Heart left ventricle (tissue), 16 donors: ENCODE data around the gene SMC6. TPM values are rescaled to one million over a fixed set of nuclear protein-coding genes. Genes with fewer than 3 reads are reported as not detected.

Experiments
- ATAC-seq, 4 donors: fragments of 200-7000 bp; cut with Tn5 transposase; one replicate each; pipeline ENCODE4 v1.9.1; 2020 to 2022; ENCODE audit warnings: moderate library complexity in 4 of 4, mild to moderate bottlenecking in 3 of 4, moderate number of reproducible peaks in 1 of 4
- DNase-seq, 5 donors: peaks; one replicate each; pipeline ENCODE4 v3.0.0-alpha.2; 2020
- H3K27ac ChIP-seq, 12 donors: fragments of 200-600 bp; sonication (generic) in 4 of 12; one replicate each; pipeline versions ENCODE4 v1.5.0 to v1.8.0; 2016 to 2022; ENCODE audit warnings: mild to moderate bottlenecking in 2 of 12
- H3K27me3 ChIP-seq, 9 donors: fragments of 200-600 bp; sonication (generic) in 2 of 9; one replicate each; pipeline versions ENCODE4 v1.5.1 to v1.8.0; 2016 to 2022; ENCODE audit warnings: mild to moderate bottlenecking in 3 of 9
- H3K36me3 ChIP-seq, 9 donors: fragments of 200-600 bp; sonication (generic) in 2 of 9; one replicate each; pipeline versions ENCODE4 v1.5.0 to v1.8.0; 2018 to 2022; ENCODE audit warnings: mild to moderate bottlenecking in 2 of 9
- H3K4me1 ChIP-seq, 12 donors: fragments of 200-600 bp; sonication (generic) in 4 of 12; one replicate each; pipeline versions ENCODE4 v1.5.0 to v1.8.0; 2016 to 2022; ENCODE audit warnings: mild to moderate bottlenecking in 3 of 12
- H3K4me3 ChIP-seq, 12 donors: fragments of 200-600 bp; sonication (generic) in 4 of 12; one replicate each; pipeline versions ENCODE4 v1.5.0 to v1.8.0; 2017 to 2022; ENCODE audit warnings: mild to moderate bottlenecking in 9 of 12, moderate library complexity in 4 of 12
- H3K9me3 ChIP-seq, 12 donors: fragments of 200-600 bp; sonication (generic) in 4 of 12; one replicate each; pipeline versions ENCODE4 v1.5.0 to v1.8.0; 2016 to 2022; ENCODE audit warnings: mild to moderate bottlenecking in 1 of 12
- POLR2A ChIP-seq, 2 donors: fragments of 450-650 bp; IDR thresholded peaks; one replicate each; pipeline ENCODE4 v1.6.1; 2017; ENCODE audit warnings: antibody characterized with exemption in 2 of 2, mild to moderate bottlenecking in 2 of 2, moderate library complexity in 2 of 2
- WGBS, 4 donors: extraction: QIAGEN DNeasy Blood & Tissue Kit in 2 of 4; methylation state at CpG; one replicate each; pipeline versions ENCODE4 v1.1.5 to v1.1.7; 2013 to 2018; 5-methylcytosine and 5-hydroxymethylcytosine counted together
- intact Hi-C, 10 donors: fragments of 100-400 bp; cut with DNase I; formaldehyde crosslinking; loops; one replicate each; pipeline versions ENCODE4 v1.11.1 to v1.14.2; 2022
- polyA plus RNA-seq, 2 donors: library from polyadenylated mRNA; stranded (reverse); fragments of 200-250 nt; gene quantifications; one replicate each; pipeline ENCODE4 v1.2.3, GENCODE V29; 2013
- total RNA-seq, 9 donors: library from RNA; depleted of rRNA in 2 of 9; stranded (reverse); fragments of >200 nt in 2 of 9; fragmentation: NEBNext Ultra II Directional in 3 of 9; extraction: Animal tissue kit (Norgen Biotek cat#: 25700) in 3 of 9; gene quantifications; one replicate each; pipeline versions ENCODE4 v1.1.0 to v1.2.4, GENCODE V29; 2016 to 2023
- TF ChIP-seq, protein P1 (sequence below), 12 donors: fragments of 200-600 bp; sonication (generic) in 4 of 12; IDR thresholded peaks; one replicate each; pipeline versions ENCODE4 v1.5.0 to v1.8.0; 2018 to 2022; ENCODE audit warnings: antibody characterized with exemption in 12 of 12, mild to moderate bottlenecking in 5 of 12
- donor health status: ischemic (EF 13 %, LVEDD 7.1; RV severe dilation, severe dysfunction).
- donor health status: healthy with polysubstance abuse.
- donor health status: DM: no; HTN: yes; CAD: no.
- donor health status: DM: no; HTN: no; CAD: no.
- donor health status: ischemic (EF 25% LVEDD 6.9; RV normal size, moderate dysfunction).
- donor health status: ischemic (EF 25% LVEDD 5.7; RV mildly dilated, moderate dysfunction).
- donor health status: healthy.
- donor health status: DM: yes; HTN: yes; CAD: no.
- donor health status: ischemic (EF 35%, LVEDD 5.7; RV mildly dilated, moderate dysfunction).
- donor health status: nonischemic (EF 11% LVEDD 7.7; RV severe dilation, severe dysfunction).
- donor health status: DM: yes; HTN: yes; CAD: no.
- donor health status: PGD.
- donor health status: ischemic (EF 29% LVEDD 5.4; RV normal size, mild dysfunction).
- donor health status: nonischemic (EF 23%, LVEDD 6.1; RV moderate dilation, normal function).

SMC6 gene
- total and polyA plus RNA-seq, 11 donors, result 5.9 to 14.7 (median 12.2) TPM

DNA sequence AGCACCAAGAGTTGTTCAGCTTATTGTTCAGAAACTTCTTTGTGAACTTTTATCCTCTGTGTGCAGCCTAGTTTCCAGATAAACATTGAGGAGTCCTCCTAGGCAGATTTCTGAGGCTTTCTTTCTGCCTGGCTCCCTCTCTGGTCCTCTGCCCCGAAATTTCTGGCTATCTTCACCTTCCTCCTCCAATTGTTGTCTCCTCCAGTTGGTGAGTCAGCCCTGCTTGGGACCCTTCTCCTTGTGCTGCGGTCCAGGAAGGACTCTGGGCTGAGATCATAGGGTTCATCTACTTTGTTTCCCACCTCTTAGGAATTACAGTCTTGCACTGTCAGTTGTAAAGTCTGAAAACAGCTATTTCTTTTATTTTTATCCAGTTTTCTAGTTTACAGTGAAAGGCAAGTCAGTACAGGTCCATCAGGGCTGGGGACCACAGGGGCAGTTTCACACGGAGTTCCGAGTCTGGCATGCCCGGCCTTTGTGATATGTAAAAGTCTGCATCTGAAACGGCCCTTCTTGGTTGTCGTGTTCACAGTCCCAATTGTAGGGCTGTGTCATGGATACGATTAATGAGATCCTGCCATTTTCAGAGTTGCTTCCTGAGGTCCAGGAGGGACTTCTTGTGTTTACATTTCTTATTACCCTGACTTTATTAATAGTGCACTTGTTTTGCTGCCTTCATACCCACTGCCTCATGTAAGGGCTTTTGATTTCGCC lies 100.8 kb downstream of the SMC6 start:
- 80 to 84% (median 83%) methylated on average over 9 of the region's 9 CpGs for WGBS, 4 donors
- TF ChIP-seq POLR2A (IDR thresholded peaks at IDR 0.05), result no peak
- TF ChIP-seq, protein P1, sequence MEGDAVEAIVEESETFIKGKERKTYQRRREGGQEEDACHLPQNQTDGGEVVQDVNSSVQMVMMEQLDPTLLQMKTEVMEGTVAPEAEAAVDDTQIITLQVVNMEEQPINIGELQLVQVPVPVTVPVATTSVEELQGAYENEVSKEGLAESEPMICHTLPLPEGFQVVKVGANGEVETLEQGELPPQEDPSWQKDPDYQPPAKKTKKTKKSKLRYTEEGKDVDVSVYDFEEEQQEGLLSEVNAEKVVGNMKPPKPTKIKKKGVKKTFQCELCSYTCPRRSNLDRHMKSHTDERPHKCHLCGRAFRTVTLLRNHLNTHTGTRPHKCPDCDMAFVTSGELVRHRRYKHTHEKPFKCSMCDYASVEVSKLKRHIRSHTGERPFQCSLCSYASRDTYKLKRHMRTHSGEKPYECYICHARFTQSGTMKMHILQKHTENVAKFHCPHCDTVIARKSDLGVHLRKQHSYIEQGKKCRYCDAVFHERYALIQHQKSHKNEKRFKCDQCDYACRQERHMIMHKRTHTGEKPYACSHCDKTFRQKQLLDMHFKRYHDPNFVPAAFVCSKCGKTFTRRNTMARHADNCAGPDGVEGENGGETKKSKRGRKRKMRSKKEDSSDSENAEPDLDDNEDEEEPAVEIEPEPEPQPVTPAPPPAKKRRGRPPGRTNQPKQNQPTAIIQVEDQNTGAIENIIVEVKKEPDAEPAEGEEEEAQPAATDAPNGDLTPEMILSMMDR (IDR thresholded peaks at IDR 0.05), result no peak
- intact Hi-C loops, result no loop called here

DNA sequence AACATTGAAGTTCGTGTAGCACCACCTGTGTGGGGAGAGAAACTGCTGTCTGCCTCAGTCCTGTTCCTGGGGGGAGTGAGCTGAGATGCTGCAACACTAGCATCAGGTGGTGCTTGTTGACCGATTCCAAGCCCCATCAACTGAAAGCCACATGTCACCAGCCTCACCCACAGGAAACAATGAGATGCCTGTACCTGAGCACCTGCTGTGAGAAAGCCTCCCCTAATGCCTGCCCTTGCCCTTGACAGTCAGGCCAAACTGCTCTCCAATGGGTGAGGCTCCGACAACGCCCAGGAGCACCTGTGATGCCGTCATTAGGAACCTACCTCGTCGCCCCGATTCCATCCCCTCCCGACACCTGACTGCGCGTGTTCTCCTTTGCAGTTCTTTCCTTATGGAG lies 104.6 kb downstream of the SMC6 start:
- Histone ChIP-seq H3K4me3 (no peak overlapping the region), H3K4me1 (peaks cover 0 to 36% (median 15%) of the 10 kb centered on the region in 12 donors), H3K9me3 (no peaks in the 10 kb centered on the region), H3K27me3 (no peaks in the 10 kb centered on the region), H3K36me3 (no peaks in the 10 kb centered on the region), H3K27ac (no peak overlapping the region)
- intact Hi-C loops, result loop anchor here in 3 of 10 donors (5.0 to 10.0 kb wide), 2 partner anchors 104 to 107 kb away; partner anchors contain the start of gene VSNL1 (in 3 of the 3)
- DNase-seq (no peak), ATAC-seq (no peak)
- WGBS, 4 donors, result 90 to 95% (median 92%) methylated on average over 11 of the region's 11 CpGs
- no peak for TF ChIP-seq POLR2A (IDR thresholded peaks at IDR 0.05)
- TF ChIP-seq, protein P1 (IDR thresholded peaks at IDR 0.05), result no peak

More for the DNA sequence above, 100.8 kb downstream of the SMC6 start:
- DNase-seq (no peak), ATAC-seq (no peak)
- no peaks in the 10 kb centered on the region for H3K27me3 ChIP-seq
- peaks cover 0 to 5% (median 0%) of the 10 kb centered on the region in 9 donors for H3K36me3 ChIP-seq
- no peak overlapping the region for H3K27ac ChIP-seq
- H3K4me1 ChIP-seq, result peaks cover 0 to 8% (median 0%) of the 10 kb centered on the region in 12 donors
- H3K9me3 ChIP-seq, result no peaks in the 10 kb centered on the region
- no peak overlapping the region for H3K4me3 ChIP-seq

DNA sequence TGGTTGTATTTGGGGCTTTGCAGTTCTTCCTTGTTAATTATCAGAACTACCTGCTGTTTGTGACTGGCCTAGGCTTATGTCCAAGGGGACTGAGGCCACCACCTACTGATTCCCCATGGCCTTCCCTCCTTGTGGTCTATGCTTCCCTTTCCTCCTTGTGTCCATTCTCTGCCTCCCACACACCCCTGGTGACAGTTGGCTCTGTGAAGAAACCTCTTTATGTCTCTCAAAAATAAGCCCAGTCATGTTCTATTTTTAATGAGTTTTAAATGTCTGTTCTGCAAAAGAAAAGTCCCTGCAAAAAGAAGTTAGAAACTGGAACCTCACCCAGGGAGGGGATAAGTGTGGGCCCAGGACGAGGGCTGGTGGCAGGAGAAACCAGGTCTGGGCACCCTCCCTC lies 105.0 kb downstream of the SMC6 start:
- Histone ChIP-seq H3K4me1 (peaks cover 0 to 37% (median 17%) of the 10 kb centered on the region in 12 donors), H3K36me3 (no peaks in the 10 kb centered on the region), H3K27me3 (no peaks in the 10 kb centered on the region), H3K9me3 (no peaks in the 10 kb centered on the region), H3K4me3 (no peak overlapping the region), H3K27ac (no peak overlapping the region)
- DNase-seq, result no peak
- WGBS, 4 donors, result 57 to 71% (median 60%) methylated on average over 1 of the region's 1 CpG
- intact Hi-C loops, result loop anchor here in 3 of 10 donors (5.0 to 10.0 kb wide), 2 partner anchors 104 to 106 kb away; partner anchors contain the start of gene VSNL1 (in 3 of the 3)
- TF ChIP-seq POLR2A (IDR thresholded peaks at IDR 0.05), result no peak
- TF ChIP-seq, protein P1 (IDR thresholded peaks at IDR 0.05), result no peak
- no peak for ATAC-seq

DNA sequence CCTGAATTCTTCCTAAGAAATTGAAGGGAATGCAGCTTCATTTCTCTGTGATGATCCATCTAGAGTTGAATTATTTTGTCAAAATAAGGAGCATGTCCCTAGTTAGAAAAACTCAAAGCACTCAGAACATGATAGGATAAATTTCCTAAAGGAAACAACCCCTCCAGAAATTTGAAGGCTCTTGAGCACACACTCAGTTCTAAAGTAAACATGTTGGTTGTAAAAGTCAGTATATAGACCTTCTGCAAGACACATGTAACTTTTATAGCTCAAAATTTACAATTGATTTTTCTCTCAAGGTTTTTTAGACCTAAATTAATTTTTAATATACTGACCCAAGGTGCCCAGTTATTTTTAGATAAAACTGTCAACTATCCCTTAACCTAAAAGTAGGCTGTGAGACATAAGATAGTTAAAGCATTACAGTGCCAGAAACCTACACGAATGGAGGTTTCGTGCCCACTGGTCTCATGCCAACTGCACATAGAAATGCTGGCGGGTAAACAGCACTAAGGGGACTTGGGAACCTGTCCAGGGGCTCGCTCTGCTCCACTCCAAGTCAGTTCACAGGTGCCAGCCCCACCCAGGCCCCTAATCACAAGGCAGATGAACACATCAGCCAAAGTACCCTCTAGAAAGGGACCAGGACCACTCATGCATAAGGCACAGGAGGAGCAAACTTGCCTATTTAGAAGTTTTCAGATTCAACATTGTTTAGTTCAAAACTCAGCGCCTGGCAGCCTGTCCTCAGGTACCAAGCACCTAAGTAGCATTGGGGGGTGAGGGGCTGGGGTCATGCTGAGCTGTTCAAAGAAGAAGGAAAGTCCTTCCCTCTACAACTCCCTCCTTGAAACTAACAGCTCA lies 106.5 kb downstream of the SMC6 start:
- H3K36me3 ChIP-seq, result no peaks in the 10 kb centered on the region
- intact Hi-C loops, result loop anchor here in 5 of 10 donors (2.0 to 10.0 kb wide), 3 partner anchors 102 to 108 kb away; partner anchors contain the start of gene VSNL1 (in 3 of the 5)
- H3K4me3 ChIP-seq, result no peak overlapping the region
- no peaks in the 10 kb centered on the region for H3K9me3 ChIP-seq
- TF ChIP-seq, protein P1 (IDR thresholded peaks at IDR 0.05), result no peak
- TF ChIP-seq POLR2A (IDR thresholded peaks at IDR 0.05), result no peak
- ATAC-seq (no peak), DNase-seq (no peak)
- peaks cover 0 to 47% (median 21%) of the 10 kb centered on the region in 12 donors for H3K4me1 ChIP-seq
- WGBS, 4 donors, result 43 to 68% (median 60%) methylated on average over 5 of the region's 5 CpGs
- peak overlapping the region in 7 of 12 donors; percentile 2 to 54 (median 36) for H3K27ac ChIP-seq
- H3K27me3 ChIP-seq, result no peaks in the 10 kb centered on the region
